Measurements from ENCODE around the gene RBM38.
"Not testable (repeated sequence)": the region's sequence is repeated elsewhere in the genome, so short reads cannot be mapped to it uniquely, and the experiment has no call there.

Gene RBM38

DNA sequence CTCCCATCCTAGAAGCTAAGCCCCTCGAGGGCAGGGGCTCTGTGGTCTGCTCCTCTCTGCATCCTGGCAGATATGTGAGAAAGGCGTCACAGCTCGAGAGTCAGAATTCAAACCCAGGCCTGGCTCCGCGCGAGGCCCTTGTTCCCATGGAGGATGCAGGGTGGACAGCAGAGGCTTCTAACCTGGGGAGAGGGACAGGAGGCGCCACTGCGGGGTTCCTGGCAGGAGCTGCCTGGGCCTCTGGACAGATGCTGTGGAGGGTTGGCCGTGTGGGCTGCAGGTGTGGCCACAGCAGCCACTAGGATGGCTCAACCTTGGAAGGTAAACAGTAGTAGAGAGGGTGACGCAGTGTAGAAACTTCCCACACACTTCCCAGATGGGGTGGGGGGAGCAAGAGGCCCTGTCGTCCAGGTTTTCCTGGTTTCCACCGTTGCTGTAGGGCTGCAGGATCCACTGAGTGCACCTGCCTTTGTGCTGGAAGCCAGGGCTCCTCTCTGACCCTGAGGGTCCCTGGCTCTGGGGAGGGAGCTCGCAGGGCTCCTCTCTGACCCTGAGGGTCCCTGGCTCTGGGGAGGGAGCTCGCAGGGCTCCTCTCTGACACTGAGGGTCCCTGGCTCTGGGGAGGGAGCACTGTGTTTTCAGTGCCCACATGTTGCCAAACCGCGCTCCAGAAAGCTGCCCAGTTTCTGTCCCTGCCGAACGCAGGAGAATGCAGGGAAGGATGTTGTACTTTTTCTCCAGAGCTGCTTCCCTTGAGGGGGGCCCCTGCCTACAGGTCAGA is 14.2 kb downstream of the RBM38 start:
- no peak for DNase-seq

DNA sequence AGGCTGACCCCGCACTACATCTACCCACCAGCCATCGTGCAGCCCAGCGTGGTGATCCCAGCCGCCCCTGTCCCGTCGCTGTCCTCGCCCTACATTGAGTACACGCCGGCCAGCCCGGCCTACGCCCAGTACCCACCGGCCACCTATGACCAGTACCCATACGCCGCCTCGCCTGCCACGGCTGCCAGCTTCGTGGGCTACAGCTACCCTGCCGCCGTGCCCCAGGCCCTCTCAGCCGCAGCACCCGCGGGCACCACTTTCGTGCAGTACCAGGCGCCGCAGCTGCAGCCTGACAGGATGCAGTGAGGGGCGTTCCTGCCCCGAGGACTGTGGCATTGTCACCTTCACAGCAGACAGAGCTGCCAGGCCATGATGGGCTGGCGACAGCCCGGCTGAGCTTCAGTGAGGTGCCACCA is 16.4 kb downstream of the RBM38 start:
- no peak for DNase-seq

DNA sequence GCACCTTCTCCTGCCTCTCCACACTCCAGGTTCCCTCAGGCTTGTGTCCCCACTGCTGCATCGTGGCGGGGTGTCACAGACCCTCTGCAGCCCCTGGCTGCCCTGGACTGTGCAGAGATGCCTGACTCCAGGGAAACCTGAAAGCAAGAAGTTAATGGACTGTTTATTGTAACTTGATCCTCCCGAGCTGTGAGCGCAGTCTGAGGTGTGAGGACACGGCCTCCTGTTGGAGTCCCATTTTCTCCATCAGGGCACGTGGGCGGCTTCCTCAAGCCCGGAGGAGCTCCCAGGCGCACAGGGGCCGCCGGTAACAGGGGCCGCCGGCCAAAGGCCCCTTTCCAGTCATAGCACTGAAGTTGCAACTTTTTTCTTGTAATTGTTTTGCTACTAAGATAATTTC is 16.9 kb downstream of the RBM38 start:
- DNase-seq = no peak

DNA sequence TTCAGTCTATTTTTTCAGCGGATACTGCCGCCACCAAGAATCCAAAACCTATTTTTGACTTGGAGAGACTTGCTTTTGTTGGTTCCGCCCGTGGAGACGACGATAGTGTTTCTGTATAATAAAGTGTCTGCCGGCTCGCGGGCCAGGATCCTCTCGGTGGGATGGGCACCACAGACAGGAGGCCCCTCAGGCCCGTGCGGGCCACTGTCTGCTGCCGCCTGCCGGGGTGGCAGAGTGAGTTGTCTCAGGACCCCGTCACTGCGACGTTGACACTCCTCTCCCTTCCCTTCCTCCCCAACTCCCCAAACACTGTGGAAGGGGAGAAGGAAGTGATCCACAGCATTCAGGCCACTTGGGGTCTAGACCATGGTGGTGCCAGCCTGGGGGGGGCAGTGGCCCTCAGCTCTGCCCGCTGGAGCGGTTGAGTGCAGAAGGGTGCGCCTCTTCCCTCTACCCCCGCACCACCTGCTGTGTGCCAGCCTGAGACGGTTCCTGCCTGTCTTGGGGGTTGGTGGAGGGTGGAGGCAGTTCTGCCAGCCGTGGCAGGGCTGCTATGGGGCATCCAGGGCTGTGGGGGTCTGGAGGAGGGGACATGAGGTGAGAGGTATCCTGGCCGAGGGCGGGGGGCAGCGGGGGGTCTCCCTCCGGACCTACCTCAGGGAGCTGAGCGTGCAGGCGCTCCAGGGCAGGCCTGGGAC is 17.5 kb downstream of the RBM38 start:
- no peak for DNase-seq

DNA sequence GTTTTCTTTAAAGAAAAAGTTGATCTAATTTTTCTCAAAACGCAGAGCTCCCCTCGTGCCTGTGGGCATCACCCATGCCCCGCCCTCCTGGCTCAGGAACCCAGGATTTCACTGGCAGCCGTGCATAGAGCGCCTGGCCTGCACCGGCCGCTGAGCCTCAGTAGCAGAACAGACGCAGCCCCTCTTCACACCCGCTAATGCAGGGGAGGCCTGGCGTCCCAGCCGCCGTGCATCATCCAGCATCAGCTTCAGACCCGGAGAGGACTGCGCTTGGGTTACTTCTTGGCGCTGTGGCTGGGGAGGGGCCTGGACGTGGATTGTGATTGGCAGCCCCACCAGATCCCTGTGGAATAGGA is 18.1 kb downstream of the RBM38 start:
- DNase-seq = no peak

DNA sequence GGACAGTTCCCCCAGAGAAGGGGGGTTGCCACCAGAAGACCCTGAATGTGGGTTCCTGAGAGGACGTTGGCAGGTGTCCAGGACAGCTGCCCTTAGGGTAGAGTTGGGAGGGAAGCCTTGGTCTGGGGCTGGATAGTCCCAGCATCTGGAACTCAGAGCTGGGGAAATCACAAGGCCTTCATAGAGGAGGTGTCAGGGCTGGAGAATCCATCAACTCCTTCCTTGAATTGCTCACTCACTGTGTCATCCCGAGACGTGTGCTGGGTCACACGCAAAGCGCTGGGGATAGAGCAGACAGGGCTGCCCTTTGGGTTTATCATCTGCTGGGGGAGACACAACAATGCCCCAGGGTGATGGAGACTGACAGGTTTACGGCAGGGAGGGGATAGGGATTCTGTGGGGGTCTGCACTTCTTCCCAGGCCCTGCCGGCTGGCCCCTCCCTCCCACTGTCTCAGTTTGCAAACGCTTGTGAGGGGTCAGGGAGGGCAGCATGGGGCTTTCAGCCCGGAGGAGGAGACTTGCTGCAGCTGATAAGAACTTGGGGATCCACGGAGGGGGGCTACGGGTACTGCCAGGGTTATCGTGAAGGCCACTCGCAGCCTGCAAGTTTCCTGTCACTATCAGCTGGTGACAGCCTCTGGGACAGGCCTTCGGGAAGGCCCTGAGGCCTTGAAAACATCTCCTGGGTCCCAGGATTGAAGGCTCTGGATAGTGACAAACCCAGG is 18.6 kb downstream of the RBM38 start:
- no peak for DNase-seq

DNA sequence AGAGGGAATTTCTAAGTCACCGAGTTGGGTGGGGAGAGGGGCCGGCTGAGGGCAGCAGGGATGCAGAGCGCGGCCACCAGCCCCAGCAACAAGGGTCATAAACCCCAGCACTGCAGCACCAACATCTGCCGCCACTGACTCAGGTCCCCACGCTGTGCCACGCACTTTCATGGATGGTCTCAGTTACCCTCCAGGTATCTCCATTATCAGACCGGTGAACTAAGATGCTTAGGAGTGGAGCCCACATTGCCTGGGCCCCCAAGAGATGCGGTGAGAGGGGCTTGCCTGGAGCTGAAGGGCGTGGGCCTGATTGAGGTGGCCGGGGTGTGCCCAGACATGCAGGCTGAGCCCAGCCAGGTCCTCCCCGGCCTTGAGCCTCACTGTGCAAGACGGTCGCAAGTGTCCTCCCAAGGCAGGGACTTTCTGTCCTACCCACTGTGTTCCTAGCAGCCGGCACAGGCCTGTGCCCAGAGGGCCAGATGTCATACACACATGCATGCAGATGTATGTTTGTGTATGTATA is 19.3 kb downstream of the RBM38 start:
- DNase-seq = no peak

DNA sequence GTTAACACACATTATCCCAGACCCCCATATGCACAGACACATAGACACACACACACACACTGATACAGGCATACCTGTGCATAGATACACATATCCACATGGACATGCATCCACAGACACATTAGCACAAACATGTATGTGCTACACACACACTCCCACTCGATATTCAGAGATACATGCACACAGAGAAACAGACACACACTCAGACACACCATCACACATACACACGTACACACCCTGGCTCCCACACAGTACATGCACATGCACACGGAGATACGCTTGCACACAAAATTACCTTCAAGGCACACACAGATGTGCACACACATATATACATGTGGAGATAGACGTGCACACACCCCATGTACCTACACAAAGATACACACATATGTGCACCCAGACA is 19.7 kb downstream of the RBM38 start:
- no peak for DNase-seq

DNA sequence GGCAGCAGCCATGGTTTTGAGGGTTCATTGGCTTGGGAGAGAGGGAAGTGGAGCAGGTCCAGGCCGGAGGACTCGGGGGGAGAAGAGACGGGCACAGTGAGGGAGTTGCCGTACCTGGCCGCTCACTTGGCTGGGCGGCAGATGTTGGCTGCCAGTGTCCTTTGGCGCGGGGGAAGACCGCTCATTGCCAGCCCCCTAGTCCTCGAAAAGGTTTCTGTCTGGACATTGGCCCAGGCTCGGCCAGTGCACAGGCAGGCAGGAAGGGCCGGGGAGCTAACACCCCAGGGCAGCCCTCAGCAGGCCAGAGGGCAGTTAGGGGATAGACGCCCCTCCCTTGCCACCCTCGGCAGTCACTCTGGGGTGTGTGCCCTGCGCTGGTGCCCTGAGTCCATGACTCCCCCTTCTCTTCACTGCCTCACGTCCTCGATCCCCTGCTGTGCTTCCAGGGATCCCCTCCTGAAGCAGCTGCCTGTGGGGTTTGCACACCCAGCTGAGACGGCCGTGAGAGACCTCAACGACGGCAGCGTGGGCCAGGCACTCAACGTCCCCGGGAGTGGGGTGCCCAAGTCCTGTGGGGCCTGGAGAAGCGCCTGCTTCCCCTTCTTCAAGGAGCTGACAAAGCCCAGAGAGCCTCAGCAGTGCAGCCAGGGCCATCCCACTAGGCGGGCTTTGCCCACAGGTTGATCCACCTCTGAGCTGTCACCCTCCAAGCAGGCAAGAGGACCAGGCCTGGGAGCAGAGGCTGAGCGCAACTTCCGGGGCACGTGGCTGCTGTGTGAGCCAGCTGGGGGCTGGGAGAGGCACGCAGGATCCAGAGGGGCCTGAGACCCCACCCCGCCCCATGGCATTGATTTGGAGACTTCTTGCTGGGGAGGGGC is 20.4 kb downstream of the RBM38 start:
- DNase-seq = no peak

DNA sequence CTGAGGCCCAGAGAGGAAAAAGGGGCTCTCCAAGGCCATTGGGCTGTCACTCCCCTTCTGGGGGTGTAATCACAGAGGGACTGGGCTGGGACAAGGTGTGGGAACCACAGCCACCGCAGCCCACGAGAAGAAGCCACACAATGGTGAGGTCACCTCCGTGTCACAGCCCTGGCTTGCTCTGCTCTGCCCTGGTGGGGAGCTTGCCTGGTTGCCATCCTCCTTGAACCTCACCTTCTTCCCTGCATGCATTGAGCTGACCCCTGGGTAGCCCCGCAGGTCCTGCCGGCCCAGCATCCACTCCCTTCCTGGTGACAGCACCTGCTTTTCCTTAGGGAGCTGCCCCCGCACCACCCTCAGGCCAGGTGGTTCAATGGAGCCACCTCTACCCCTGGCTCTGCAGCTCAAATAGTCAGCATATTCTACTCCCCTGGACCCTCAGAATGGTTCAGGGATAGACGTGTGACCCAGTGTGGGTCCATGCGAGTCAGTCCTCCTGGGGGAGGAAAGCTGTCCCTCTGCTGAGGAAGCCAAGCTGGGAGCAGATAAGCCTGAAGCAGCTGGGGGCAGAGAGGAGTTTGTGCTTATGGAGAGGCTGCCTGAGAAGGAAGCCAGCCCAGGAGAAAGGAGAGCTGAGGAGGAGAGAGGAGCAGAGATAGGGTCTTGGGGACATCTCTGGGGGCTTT is 21.3 kb downstream of the RBM38 start:
- no peak for DNase-seq

DNA sequence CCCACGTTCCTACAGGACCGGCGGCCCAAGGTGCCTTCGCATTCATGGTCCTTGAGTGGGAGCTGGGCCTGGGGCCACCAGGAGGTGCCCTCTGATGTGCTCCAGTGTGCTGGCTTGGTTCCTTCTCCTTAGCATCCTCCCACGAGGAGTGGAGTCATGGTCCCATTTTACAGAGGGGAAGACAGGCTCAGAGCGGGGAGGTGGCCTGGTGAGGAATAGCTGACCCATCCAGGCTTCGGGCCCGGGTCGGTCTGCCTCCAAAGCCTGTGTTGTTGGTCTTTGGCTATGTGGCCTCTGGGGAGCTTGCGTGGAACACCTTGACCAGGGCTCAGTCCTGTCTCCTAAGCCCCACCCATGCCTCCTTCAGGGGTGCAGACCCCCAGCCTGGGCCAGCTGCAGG is 22.8 kb downstream of the RBM38 start:
- DNase-seq = no peak

DNA sequence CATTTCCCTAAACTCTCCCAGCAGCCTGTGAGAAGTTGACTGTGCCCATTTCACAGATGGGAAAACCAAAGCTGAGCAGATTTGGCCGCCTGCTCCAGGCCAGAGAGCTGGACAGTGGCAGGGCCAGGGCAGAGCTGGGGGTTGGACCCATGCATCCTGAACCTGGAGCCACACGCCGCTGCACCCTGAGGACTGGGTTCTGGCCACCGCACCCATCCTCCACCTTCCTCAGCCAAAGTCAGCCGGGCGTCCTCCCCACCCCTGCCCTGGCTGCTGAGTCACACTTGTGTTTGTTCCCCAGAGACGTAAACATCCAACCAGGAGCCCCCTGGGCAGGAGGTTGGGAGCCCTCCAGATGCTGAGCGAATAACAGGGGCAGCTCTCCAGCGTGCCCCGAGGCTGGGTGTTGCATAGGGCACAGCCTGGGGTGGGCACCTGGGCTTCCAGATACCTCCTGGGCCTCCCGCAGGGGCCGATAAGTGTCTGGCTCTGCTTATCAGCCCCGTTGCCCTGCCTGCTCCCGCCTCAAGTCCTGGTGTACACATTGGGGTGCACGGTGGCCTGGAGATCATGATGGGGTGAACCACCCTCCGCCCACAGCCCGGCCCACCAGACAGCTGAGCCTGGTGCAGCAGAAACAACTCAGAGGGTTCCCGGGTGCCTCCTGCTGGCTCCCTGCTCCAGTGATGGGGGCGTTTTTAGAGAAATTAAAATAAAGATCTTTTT is 23.8 kb downstream of the RBM38 start:
- DNase-seq = no peak

DNA sequence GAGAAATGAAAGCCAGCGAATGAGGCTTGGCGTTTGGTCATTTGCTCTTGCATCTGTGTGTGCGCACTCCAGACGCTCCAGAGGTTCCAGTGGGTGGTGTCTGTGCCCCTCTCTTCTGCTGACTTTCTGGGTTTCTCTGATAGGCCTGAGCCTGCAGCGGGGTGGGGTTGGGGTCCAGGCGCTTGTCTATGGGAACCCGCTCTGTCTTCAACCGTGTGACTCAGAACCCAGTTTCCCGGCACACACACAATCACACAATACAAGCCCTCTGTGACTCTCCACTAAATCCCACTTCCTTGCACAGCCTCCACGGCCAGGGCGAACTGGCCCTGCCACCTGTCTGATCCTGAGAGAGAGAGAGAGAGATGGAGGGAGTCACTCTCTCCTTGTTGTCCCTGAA is 24.6 kb downstream of the RBM38 start:
- no peak for DNase-seq

DNA sequence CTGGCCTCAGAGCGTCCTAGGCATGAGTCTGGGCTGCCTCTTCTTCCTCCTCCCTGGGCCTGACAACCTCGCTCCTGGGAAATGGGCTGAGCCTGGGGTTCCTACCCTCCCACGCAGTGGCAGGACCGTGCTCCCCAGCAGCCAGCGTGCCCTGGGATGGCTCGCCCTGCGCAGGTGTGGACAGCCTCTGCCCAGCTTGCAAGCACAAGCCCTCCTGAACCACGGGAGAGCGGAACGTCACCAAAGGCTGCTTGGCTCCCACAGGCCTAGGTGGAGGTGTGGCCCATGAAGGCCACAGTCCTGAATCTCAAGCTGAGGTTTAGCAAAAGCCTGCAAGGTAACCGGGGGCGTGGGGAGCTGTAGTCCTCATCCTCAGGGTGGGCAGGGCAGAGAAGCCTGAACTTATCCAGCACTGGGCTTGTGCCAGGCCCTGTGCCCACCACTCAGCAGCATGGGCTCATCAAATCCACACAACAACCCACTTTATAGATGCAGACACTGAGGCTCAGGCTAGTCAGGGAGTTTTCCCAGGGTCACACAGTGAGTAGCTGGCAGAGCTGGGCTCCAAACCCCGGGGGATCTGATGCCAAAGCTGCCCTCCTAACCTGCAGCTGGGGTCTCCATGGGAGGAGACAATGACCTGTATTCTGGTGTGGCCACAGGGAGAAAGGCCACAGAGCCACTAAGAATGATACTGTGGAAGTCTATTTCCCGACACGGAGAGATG is 25.3 kb downstream of the RBM38 start:
- DNase-seq = no peak

DNA sequence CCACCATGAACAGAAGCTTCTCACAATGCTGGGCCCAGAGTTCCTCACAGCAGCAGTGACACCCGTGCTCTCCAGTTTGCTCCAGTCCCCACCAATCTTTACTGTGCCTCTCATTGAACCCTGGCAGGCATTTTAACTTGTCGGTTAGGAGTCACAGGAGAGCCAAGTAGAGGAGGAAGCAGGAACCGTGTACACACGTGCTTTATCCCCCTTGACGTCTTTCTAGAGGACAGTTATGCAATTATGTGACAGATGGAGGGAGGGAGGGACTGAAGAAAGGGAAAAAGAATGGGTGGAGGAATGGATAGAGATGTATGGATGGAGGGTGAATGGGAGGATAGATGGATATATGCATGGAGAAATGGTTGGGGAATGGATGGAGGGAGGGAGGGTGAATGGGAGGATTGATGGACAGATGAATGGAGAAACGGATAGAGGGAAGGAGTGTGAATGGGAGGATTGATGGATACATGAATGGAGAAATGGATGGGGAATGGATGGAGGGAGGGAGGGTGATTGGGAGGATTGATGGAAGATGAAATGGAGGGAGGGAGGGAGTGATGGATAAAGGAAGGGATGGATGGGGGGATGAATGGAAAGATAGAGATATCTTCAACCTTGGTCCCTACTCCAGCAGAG is 26.0 kb downstream of the RBM38 start:
- no peak for DNase-seq

DNA sequence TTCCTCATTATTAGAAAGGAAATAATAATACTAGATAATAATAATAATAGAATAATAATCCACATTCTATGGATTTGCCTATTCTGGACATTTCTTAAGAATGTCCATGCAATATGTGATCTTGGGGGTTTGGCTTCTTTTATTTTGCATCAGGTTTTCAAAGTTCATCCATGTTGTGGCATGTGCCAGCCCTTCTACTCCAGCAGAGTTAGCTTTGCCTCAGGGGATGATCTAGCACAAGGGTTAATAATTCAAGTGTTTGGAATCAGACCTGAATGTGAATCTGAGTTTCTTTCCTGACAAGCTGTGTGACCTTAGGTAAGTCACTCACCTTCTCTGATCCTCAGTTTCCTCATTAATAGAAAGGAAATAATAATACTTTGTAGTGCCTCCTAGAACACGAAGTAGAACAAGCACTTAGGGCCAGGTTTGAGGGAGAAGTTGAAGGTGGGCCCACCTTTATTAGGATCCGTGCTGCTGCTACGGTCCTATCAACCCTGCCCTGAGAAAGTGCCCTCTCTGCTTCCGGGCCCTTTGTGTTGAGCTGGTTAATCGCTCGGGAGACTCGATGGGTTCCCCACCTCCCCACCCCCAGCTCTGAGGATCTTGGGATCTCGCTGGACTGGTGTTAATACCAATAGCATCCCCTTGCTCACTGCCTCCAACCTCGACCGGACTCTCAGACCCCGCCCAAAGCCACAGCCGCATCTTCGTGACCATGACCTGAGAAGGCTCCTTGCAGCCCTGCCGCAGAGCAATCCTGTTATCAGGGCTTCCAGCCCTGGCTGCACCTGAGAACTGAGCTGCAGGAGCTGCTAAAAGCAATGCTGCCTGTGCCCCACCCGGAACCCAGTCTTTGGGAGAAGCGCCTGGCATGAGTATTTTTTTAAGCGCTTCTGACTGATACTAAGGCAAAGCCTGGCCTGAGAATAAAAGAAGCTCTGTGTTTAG is 26.9 kb downstream of the RBM38 start:
- no peak for DNase-seq

DNA sequence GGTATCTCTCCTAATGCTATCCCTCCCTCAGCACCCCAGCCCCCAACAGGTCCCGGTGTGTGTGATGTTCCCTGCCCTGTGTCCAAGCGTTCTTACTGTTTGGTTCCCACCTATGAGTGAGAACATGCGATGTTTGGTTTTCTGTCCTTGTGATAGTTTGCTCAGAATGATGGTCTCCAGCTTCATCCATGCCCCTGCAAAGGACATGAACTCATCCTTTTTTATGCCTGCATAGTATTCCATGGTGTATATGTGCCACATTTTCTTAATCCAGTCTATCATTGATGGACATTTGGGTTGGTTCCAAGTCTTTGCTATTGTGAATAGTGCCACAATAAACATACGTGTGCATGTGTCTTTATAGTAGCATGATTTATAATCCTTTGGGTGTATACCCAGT is 28.3 kb downstream of the RBM38 start:
- not testable (repeated sequence) for DNase-seq

DNA sequence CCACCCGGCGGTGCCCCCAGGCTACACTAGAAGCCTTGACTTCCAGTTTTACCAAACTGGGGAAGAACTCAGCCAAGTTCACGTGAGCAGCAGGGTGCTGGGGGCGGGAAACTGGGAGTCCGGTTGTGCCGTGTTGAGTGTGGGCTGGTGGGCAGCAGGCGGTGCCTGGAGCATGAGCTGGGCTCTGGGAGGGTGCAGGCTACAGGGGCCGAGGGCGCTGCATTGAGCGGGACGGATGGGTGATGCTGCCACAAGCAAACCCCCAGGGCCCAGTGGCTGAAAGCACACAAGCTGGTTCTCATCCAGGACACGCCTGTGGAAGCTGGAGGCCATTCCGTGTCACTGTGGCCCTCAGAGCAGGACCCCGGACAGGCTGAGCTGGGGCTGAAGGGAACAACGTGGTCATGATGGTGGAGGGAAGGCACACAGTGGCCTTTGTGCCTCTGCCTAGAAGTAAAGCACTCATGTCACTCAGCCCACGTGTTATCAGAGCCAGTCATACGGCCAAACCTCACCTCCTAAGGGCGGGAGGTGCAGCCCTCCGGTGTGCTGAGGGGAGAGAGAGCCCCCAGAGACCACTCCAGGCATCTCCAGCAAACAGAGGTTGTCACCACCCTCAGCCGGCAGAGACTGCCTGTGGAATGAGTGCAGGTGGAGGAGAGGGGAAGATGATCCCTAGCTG is 29.5 kb downstream of the RBM38 start:
- no peak for DNase-seq

All from KG1 (cell line).